NK-92 treated with Interleukin-12 subunit alpha and Interleukin-12 subunit beta, amount 100 ng/mL, for 24 hours (cell line): ENCODE results near the gene KIAA0513.

ENCODE experiments used
- DNase-seq: peaks from one replicate; lab custom pipeline; 2025; lab: John Stamatoyannopoulos, UW

KIAA0513 gene

DNA sequence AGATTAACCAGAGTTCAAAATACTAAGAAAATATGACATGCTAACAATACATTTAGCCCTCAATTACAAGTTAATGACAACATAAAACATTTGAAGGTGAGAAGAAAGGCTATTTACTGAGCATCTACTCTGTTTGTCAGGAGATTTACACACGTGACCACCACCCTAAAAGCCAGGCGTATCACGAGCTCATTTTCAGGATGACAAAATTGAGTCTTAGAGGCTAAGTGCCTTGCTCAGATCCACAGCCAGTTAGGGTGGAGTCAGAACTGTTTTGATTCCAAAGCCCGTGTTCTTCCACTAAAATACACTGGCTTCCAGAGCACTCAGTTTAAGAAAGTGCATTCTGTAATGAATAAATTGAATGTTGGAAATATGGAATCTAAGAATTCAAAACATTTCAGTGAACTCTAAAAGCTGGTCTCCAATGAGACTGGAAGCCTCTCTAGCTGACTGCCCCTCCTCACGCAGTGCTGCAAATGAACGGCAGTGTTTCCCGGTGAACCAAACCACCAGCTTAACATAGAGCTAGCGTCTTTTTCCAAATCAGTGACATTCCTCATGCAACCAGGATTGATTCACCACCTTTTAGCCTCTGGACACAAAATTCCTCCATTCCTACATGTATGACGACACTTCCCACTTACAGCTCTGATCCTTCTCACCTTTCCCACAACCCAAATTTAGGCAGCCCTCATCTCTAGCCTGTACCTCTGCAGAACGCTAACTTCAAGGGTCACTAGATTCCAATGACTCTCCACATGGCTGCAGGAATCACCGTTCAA is 22.1 kb upstream of the KIAA0513 start:
- DNase-seq: no peak

DNA sequence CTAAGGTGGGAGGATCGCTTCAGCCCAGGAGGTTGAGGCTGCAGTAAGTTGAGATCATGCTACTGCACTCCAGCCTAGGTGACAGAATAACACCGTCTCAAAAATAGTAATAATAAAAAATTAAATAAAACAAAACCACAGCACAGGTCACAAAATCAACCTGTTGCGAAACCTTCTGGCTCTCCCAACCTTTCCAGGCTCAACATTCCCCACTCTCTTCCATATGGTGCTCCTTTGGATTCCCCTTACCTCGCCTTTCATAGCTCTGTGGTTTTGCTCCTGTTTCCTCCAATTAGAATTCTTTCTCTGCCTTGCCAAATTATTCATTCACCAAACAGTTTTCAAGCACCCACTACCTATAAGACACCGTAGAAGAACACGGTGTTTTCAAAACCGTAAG is 21.0 kb upstream of the KIAA0513 start:
- no peak for DNase-seq

DNA sequence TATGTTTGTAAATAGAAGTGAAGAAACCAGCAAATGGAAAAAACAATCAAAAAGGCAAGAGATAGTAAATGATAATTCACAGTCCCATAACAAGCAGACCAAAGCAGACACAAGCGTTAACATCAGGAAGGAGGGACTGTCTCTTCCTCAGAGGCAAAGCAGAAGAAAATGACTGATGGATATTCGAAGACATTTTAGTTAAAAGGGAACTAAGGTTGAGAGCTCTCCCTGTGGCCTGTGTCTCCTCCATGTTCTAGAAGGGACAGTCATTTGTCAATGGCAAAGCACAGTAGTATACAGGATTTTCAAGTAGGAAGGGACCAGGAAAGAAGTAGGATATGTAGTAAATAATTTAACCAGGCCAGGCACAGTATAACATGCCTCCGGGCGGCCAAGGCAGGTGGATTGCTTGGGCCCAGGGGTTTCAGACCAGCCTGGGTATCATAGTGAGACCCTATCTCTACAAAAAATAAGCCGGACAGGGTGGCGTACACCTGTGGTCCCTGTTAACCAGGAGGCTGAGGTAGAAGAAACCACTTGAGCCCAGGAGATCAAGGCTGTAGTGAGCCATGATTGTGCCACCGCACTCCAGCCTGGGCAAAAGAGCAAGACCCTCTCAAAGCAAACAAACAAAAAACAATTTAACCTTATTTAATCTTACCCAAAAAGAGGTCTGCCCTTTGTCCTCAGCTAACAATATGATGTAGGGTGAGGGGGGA is 19.9 kb upstream of the KIAA0513 start:
- DNase-seq: no peak

DNA sequence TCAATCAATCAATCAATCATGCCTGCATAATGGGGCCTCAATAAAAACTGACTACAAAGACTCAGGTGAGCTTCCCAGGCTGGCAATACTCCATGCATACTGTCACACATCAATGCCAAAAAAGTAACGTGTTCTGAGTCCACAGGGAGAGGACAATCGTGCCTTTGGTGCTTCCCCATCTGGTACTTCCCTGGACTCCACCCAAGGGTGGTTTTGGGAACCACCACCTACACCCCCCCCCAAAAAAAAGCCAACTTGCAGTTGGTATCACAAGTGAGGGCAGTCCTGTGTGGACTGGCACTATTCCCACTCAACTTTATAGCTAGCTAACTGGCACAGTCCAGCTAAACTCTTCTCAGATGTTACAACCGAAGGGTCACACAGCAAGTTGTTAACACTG is 19.3 kb upstream of the KIAA0513 start:
- no peak for DNase-seq

DNA sequence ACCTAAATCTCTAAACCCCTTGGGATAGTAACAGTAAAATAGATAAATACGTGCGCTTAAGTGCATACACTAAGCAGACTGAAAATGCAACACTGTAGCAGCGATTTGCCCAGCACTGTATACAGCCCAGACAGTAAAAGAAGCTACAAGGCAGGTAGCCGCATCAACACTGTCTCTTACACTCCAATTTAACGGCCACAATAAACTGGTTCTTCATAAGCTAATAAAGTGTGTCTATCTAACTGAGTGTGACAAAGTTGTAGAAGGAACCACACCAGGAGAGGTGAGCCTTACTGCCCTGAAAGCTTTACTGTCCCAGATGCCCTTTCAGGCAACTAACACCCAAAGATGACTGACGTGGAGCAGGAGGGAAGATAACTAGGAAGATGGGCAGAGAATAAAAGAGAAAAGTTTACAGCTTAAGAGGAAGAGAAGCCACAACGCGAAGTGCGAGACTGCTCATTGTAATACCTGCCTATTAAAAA is 17.1 kb upstream of the KIAA0513 start:
- DNase-seq: no peak

DNA sequence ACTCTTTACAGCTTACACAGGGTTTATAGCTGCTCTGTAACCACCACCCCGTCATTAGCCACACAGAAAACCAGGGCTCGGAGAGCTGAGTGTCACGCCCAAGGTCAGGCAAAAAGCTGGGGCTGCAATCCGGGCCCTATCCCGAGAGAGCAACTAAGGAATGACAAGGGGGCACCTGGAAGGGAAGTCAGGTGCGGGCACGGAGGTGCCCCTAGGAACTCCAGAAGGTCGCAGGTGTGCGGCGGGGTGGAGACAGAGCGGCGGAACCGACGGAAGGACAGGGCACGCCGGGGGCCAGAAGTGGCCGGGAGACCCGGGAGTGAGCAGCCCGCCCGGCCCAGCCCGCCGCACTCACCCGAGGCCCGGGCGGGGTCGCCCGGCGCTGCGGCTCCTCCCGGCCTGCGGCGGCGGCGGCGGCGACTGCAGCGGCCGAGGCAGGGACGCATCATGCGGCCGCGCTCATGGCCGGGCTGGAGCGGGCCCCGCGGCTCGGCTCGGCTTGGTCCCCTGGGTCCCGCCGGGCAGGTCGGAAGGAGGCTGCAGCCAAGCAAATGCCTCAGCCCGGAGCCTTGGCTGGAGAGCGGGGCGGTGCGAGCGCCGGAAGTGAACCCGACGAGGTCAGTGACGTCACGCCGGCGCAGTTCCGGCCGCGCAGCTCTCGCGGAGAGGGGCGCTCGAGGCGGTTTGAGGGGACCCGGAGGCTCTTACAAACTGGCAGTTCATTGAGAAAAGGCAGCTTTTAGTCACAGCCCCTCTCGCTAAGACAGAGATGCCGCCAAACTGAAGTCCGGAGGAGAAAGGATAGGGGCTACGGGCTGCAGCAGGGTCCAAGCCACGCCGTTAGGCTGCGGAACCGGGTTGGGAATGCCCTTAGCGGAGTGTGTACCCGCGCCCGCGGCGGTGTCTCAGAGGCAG is 16.4 kb upstream of the KIAA0513 start, which contains the start of gene ZDHHC7:
ZDHHC7 (minus strand) TSS at position 605 of the 915 bp plus-strand sequence. CDS start 20,917 bp downstream, outside the sequence.
- peak; percentile 65 for DNase-seq

DNA sequence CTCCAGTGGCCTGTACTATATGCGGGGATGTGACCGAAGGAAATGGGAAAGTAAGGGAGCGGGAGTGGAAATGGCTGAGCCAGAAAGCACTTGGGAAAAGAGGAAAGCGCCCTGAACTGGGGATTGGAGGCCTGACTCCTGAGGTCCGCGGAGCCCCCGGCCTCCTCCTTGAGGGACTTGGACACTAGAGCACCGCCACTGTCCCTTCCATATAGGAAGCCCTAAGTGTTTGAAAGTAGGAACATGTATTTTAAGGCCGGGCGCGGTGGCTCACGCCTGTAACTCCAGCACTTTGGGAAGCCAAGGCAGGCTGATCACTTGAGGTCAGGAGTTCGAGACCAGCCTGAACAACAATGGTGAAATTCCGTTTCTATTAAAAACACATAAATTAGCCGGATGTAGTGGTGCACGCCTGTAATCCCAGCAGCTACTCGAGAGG is 15.7 kb upstream of the KIAA0513 start:
- DNase-seq: no peak

DNA sequence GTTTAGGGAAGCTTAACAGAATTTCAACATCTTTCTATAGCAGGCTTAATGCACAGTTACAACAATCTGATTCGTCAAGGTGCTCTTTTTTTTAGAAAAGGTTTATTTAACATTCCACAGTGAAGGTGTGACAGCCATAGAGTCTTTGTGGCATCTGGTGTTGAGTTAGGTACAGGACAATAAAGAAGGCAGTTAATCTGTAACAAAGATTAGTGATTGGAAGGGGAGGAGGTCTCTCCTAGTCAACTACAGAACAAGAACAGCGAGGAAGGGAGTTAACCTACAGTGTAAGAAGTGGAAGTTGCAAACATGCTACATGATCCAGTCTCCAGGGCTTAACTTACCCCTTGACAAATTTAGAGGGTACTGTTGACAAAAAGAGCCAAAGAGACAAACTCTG is 13.3 kb upstream of the KIAA0513 start:
- no peak for DNase-seq

DNA sequence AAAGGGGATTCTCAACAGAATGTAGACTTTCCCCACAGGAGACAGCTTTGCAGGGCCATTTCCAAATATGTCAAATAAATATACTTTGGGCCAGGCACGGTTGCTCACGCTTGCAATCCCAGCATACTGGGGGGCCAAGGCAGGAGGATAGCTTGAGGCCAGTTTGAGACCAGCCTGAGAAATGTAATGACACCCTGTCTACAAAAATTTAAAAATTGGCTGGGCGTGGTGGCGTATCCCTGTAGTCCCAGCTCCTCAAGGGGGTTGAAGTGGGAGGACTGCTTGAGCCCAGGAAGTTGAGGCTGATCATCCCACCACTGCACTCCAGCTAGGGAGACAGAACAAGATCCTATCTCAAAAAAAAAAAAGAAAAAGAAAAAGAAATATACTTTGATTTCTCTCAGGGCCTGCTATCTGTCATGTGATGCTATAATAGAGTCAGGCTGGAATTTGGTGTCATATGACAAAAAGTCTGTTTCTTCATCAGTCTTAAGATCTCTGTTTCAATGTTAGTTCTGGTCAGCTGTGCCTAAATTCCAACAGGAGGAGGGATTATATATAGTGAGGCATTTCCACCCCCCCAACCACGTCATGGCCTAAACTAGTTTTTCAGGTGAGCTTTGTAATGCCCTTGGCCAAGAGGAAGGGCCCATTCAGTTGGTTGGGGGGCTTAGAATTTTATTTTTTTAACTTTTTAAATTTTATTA is 12.0 kb upstream of the KIAA0513 start:
- no peak for DNase-seq

DNA sequence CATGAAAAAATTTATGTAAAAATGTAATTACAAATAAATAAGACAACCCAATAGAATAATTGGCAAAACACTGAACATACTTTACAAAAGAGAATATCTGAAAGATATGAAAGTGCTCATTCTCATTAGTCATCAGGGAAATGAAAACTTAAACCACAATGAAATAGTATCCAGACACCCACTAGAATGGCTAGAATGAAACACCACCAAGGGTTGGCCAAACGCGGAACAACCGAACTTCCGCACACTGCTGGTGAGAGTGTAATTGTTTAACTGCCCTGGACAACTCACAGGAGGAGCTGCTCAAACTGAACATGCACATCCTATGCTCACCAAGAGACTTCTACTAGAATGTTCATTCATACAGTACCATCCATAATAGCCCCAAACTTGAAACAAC is 10.4 kb upstream of the KIAA0513 start:
- DNase-seq: no peak

DNA sequence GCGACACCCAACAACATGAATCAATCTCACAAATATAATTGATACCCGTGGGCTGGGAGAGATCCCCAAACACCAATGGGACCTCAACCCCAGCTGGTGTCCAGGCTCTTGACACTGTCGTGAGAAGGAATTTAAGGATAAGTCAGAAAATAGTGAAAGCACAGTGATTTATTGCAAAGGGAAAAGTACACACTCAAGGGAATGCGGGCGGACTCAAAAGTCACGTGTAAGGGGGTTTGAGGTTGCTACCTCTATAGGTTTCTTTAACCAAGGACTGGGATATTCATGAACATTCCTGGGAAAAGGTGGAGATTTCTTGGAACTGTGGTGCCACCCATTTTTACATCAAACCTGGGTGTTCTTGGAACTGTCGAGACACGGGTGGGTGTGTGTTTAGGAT is 10.0 kb upstream of the KIAA0513 start:
- DNase-seq: no peak

DNA sequence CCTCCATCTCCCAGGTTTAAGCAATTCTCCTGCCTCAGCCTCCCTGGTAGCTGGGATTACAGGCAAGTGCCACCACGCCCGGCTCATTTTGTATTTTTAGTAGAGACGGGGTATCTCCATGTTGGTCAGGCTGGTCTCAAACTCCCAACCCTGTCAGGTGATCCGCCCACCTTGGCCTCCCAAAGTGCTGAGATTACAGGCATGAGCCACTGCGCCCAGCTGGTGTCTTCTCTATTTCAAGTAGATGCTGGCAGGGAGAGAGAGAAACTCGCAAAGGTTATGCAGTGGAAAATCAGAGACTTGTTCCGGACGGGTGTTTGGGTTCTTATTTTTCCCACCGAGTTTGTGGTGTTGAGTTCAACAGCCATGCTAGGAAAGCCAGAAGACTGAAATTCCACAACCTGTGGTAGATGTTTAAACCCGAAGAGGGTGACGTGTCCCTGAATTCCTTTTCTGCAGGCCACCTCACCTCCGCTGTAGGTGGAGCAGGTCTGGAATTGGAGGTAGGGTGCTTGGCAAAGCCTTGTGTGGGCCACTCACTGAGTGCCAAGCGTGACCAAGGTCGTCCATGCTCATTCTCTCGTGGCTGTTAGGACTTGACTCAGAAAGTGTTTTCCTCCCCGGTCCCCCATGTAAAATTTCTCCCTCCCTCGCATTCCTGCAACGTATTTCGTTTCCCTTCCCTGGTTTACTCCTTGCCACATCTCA is 8.9 kb upstream of the KIAA0513 start:
- no peak for DNase-seq

DNA sequence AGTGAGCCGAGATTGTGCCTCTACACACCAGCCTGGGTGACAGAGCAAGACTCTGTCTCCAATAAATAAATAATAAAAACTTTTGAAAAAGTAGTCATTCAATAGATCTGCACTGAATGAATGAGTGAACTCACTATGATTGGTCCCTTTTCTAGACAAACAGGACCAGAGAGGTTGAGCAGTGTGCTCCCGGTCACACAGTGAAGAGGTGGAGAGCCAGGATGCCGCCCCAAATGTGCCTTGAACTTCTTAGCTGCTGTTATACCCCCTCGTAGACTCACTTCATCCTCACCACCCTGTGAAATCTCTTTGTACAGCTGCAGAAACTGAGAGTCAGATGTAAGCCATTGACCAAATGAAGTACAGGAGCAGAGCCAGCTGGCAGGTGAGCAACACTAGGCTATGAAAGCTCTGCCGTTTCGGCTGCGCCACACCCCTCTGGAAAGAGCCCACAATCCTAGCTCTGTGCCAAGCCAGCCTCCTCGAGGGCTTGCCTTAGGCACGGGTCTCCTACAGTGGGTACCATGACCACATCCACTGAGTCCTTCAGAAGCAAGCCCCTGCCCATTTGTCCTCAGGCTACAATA is 7.8 kb upstream of the KIAA0513 start:
- no peak for DNase-seq

DNA sequence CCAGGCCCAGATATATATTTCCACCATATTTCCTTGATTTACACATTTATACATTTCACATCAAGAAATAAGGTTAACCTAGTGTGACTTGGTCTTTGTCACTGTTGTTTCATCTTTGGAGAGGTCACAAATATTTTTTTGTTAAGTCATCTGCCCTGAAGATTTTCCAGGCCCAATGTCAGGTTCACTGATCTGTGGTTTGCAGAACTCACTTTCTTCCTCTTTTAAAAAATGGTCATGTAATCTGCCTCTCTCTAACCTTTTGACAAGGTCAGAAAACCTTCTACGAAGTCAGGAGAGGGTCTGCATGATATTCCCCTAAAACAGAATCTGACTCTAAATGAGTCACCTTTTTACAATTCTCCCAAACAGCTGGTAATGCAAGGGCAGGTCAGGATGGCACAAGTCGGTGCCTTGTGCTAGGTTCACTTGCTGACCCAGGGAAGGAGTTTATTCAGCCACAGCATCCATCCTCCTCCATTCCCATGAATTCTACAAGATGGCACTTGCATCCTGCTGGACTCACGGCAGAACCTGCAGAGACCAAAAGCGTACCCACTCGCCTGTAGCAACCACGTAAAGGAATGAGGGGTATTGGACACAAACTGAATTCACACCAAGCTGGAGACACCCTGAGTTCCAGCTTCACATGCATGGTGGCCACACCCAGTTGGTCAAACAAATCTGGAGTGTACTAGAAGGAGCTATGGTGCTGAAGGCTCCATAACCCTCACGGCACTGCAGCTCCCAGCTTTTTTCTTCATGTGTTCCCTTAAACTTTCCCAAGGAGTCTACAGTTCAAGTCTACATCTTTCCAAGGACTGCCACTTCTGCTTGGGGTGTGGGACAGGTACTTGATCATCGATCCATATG is 1.6 kb upstream of the KIAA0513 start:
- no peak for DNase-seq

DNA sequence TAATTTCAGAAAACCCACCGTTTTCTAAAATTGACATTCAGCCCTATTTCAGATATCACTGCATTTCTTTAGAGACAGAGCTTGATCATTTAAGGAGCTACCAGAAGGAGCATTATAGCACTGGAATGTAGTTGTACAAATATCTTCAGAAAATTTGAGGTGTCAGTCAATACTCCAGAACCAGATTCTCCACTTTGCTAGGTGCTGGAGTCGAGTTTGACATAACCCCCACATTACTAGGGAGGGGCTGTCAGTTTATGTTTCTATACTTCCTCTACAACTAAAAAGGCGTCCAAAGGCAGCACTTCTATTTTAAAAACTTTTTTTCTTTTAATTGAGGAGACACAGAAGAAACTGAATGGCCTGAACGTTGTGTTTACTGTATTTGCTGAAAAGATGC is 892 bp upstream of the KIAA0513 start:
- DNase-seq: no peak

DNA sequence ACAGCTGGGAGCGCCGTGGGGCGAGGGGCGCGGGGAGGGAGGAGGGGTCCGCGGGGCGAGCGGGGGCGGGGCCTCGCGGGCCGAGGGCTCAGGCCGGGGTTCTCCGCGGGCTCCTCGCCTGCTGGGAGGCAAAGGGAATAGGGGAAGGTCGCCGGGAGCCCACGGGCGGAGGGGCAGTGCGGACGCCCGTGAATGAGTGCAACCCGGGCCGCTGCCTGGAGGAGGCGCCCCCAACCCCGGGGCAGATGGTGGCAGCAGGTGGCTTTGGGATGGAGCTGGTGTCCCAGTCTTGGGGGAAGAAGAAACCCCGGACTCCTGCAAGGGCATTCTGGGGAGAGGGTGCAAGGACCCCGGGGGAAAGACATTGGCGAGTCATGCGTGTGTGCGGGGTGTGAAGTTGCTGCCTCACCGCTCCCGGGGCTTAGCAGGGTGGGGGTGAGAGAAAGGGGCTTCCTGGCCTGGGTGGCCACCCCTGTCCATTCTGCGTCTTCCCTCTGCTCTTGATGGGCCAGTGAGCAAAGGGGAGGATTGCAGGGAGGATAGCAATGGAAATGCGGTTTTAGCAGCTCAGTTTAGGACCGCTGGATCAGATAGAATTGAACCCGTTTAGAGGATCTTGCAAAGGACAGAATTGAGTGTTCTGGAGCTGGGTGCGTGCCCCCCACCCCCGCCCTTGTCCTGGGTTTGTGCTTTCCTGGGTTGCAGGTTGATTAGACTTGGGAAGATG is 526 bp downstream of the KIAA0513 start:
- DNase-seq: no peak

DNA sequence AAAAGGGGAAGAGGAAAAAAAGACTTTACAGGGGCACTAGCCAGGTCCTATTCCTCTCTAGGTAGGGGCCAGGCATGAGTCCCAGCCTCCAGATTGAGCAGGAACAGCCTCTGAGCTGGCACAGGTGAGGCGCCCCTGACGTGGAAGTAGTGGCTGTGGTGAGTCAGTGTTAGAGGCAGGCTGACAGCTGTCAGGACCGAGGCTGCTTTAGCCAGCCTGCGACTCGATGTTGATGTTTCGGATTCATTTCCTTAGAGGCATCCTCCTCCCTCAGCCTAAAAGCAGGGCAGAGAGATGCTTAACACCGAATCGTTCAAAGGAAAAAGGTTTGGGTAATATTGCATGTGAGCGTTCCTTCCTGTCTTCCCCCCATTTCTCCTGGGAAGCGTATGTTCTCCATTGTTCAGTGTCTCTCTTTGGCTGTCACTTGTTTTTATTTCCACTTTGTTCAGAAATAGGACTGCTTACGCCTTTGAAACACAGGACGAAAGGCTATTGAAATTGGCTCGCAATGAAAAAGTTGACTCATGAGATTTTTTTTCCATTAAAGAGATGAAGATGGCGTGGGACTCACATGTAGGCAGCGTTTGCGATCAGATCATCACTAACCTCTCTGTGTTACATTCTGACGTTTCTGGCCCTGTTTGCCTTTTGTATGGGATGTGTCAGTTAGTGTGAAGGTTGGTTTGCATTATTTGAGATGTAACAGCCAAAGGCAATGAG is 1.3 kb downstream of the KIAA0513 start:
- DNase-seq: peak; percentile 28

DNA sequence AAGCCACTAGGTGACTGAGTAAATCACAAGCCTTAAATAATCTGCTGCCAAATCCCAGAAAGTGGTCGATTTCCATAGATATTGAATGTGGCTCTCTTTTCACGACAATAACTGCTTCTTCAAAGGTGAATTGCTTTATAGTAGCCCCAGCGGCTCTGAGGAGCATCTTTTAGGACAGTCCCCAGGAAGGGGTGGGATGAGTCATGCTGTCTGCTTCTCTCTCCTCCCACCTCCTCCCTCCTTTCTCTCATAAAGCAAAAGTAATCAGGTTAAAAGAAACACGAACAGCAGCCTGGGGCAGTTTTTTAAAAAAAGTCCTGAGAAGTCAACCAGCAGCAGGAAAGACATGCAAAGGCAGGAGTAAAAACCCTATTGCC is 1.8 kb downstream of the KIAA0513 start:
- DNase-seq: peak; percentile 20
